Measurements from ENCODE around the gene PCDHGA3. TPM values are rescaled to one million over a fixed set of nuclear protein-coding genes. Genes with fewer than 3 reads are reported as not detected.
A peak's percentile ranks its signal among the peaks of the same experiment; 100 is the strongest.

PCDHGA3 gene
- total RNA-seq (2014; rRNA removed; shearing (Covaris generic)) (0.90 and 1.2 TPM in 2 replicates), polyA plus RNA-seq (2016; fragmentation: Nextera tagmentation; extraction: Ambion mirVana) (0.28 and 0.63 TPM in 2 replicates)
- long read RNA-seq, result 0 reads

DNA sequence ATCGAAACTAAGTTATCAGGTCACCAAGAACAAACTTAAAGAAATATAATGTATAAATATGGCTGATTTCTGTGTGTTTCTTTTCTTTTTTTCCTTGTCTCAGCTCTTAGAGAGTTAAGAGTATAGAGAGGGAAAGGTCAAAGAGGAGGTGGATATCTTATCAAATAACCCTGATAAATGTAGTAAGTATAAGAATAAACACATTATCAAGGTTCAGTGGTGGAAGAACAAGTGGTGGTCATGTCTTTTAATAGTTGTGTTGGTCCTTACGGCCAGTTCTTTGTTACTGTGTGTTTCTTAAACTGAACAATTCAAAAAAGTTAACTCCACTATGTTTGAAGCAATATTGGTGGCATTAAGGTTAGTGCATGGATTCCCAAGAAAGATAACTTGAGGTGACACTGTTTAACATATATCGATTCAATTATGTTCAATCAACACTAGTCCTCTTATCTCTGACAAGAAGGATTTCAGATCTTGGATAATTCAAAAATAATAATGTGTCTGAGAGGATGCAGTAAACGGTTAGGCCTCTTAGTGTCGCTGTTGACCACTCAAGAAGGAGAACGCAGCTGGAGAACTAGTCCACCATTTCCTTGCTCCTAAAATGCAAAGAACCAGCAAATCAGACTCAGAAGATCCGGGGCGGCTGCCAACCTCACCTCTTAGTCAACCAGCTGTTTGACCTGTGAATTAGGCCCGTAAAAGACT lies at the start of gene PCDHGA3:
Gene PCDHGA3 (plus strand): TSS at position 588 of the 711 bp plus-strand sequence. CDS start 205 bp downstream, outside the sequence.
- Histone ChIP-seq H3K79me2 (replicated peaks; ENCODE audit: insufficient read depth) (no peaks in the 10 kb centered on the region), H3K9me2 (ENCODE audit: insufficient read depth) (no peaks in the 10 kb centered on the region), H3K4me3 (no peak within 1 kb of the TSS), H3K27me3 (ENCODE audit: insufficient read depth) (no peaks in the 10 kb centered on the region), H3K27ac (ENCODE audit: low read depth) (no peak within 1 kb of the TSS), H3K36me3 (ENCODE audit: insufficient read depth) (no peaks in the 10 kb centered on the region), H3K4me1 (ENCODE audit: insufficient read depth) (no peaks in the 10 kb centered on the region), H3F3A (replicated peaks; ENCODE audit: low read depth) (no peaks in the 10 kb centered on the region), H4K20me1 (replicated peaks; ENCODE audit: insufficient read depth) (no peaks in the 10 kb centered on the region), H3K4me2 (no peak within 1 kb of the TSS), H2AFZ (peak within 1 kb of the TSS; percentile 66; the same call in 1 of the 2 replicates)
- no peaks in the 10 kb centered on the region; the same call in 2 of the 3 replicates for H3K4me1 Mint-ChIP-seq
- no peak for ATAC-seq
- peaks cover 2% of the 10 kb centered on the region for H3K27me3 Mint-ChIP-seq (ENCODE audit: insufficient read depth, low read depth, poor library complexity)
- peaks cover 76% of the 10 kb centered on the region for H3K9me3 Mint-ChIP-seq
- TF ChIP-seq NANOG (IDR thresholded peaks at IDR 0.05; ENCODE audit: borderline replicate concordance), result no peak
- TF ChIP-seq EZH2phosphoT487 (IDR thresholded peaks at IDR 0.05; ENCODE audit: unreplicated experiment), result no peak
- TF ChIP-seq STAT1 (IDR thresholded peaks at IDR 0.05; ENCODE audit: unreplicated experiment), result no peak
- TF ChIP-seq JUNB (IDR thresholded peaks at IDR 0.05; ENCODE audit: unreplicated experiment), result no peak
- TF ChIP-seq, protein P1, sequence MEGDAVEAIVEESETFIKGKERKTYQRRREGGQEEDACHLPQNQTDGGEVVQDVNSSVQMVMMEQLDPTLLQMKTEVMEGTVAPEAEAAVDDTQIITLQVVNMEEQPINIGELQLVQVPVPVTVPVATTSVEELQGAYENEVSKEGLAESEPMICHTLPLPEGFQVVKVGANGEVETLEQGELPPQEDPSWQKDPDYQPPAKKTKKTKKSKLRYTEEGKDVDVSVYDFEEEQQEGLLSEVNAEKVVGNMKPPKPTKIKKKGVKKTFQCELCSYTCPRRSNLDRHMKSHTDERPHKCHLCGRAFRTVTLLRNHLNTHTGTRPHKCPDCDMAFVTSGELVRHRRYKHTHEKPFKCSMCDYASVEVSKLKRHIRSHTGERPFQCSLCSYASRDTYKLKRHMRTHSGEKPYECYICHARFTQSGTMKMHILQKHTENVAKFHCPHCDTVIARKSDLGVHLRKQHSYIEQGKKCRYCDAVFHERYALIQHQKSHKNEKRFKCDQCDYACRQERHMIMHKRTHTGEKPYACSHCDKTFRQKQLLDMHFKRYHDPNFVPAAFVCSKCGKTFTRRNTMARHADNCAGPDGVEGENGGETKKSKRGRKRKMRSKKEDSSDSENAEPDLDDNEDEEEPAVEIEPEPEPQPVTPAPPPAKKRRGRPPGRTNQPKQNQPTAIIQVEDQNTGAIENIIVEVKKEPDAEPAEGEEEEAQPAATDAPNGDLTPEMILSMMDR (conservative IDR thresholded peaks at IDR 0.05; ENCODE audit: low read depth in 2 of 2), result peak; percentile 72 to 74
- no peak within 1 kb of the TSS for H3K4me3 Mint-ChIP-seq
- peaks cover 38% of the 10 kb centered on the region for H3K36me3 Mint-ChIP-seq (ENCODE audit: low read depth)
- DNase-seq (ENCODE audit: low spot score), result peak; percentile 79
- H3K27ac Mint-ChIP-seq, result no peak within 1 kb of the TSS

DNA sequence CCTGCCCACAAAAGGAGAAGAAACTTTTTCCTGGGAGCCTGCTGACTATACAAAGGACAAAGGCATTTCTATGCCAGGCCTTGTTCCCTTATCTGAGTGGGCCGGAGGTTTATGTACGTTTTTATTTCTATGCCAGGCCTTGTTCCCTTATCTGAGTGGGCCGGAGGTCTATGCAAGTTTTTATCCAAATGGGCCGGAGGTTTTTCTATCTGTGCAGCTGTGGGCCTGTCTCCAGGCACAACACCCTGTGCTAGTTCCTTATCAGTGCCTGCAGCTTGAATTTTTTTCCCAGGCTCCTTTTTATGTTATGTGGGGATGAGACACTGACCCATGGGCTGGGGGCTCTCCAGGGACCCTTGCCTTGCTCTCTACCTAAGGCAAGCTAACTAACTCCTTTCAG lies 45.3 kb upstream of the PCDHGA3 start:
- no peak for DNase-seq (ENCODE audit: low spot score)
- Histone ChIP-seq H3K27ac (ENCODE audit: low read depth) (no peak overlapping the region), H3F3A (replicated peaks; ENCODE audit: low read depth) (no peaks in the 10 kb centered on the region), H4K20me1 (replicated peaks; ENCODE audit: insufficient read depth) (no peaks in the 10 kb centered on the region), H3K4me2 (no peak overlapping the region), H2AFZ (no peak overlapping the region), H3K79me2 (replicated peaks; ENCODE audit: insufficient read depth) (no peaks in the 10 kb centered on the region), H3K4me1 (ENCODE audit: insufficient read depth) (no peaks in the 10 kb centered on the region), H3K9me2 (ENCODE audit: insufficient read depth) (no peaks in the 10 kb centered on the region), H3K27me3 (ENCODE audit: insufficient read depth) (no peaks in the 10 kb centered on the region), H3K4me3 (no peak overlapping the region), H3K36me3 (ENCODE audit: insufficient read depth) (no peaks in the 10 kb centered on the region)
- peaks cover 6% of the 10 kb centered on the region; the same call in 2 of the 3 replicates for H3K36me3 Mint-ChIP-seq (ENCODE audit: low read depth)
- ATAC-seq, result no peak
- no peak overlapping the region for H3K4me3 Mint-ChIP-seq
- no peak overlapping the region for H3K27ac Mint-ChIP-seq
- H3K9me3 Mint-ChIP-seq, result peaks cover 26% of the 10 kb centered on the region
- H3K27me3 Mint-ChIP-seq (ENCODE audit: insufficient read depth, low read depth, poor library complexity), result peaks cover 2% of the 10 kb centered on the region
- H3K4me1 Mint-ChIP-seq, result no peaks in the 10 kb centered on the region
- no peak for TF ChIP-seq CREB1 (CRISPR knock-in tag; IDR thresholded peaks at IDR 0.05; ENCODE audit: low read depth)
- no peak for TF ChIP-seq POLR2AphosphoS5 (IDR thresholded peaks at IDR 0.05; ENCODE audit: low read depth)
- TF ChIP-seq, protein P2, sequence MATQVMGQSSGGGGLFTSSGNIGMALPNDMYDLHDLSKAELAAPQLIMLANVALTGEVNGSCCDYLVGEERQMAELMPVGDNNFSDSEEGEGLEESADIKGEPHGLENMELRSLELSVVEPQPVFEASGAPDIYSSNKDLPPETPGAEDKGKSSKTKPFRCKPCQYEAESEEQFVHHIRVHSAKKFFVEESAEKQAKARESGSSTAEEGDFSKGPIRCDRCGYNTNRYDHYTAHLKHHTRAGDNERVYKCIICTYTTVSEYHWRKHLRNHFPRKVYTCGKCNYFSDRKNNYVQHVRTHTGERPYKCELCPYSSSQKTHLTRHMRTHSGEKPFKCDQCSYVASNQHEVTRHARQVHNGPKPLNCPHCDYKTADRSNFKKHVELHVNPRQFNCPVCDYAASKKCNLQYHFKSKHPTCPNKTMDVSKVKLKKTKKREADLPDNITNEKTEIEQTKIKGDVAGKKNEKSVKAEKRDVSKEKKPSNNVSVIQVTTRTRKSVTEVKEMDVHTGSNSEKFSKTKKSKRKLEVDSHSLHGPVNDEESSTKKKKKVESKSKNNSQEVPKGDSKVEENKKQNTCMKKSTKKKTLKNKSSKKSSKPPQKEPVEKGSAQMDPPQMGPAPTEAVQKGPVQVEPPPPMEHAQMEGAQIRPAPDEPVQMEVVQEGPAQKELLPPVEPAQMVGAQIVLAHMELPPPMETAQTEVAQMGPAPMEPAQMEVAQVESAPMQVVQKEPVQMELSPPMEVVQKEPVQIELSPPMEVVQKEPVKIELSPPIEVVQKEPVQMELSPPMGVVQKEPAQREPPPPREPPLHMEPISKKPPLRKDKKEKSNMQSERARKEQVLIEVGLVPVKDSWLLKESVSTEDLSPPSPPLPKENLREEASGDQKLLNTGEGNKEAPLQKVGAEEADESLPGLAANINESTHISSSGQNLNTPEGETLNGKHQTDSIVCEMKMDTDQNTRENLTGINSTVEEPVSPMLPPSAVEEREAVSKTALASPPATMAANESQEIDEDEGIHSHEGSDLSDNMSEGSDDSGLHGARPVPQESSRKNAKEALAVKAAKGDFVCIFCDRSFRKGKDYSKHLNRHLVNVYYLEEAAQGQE (IDR thresholded peaks at IDR 0.05; ENCODE audit: unreplicated experiment), result no peak
- TF ChIP-seq, protein P3, sequence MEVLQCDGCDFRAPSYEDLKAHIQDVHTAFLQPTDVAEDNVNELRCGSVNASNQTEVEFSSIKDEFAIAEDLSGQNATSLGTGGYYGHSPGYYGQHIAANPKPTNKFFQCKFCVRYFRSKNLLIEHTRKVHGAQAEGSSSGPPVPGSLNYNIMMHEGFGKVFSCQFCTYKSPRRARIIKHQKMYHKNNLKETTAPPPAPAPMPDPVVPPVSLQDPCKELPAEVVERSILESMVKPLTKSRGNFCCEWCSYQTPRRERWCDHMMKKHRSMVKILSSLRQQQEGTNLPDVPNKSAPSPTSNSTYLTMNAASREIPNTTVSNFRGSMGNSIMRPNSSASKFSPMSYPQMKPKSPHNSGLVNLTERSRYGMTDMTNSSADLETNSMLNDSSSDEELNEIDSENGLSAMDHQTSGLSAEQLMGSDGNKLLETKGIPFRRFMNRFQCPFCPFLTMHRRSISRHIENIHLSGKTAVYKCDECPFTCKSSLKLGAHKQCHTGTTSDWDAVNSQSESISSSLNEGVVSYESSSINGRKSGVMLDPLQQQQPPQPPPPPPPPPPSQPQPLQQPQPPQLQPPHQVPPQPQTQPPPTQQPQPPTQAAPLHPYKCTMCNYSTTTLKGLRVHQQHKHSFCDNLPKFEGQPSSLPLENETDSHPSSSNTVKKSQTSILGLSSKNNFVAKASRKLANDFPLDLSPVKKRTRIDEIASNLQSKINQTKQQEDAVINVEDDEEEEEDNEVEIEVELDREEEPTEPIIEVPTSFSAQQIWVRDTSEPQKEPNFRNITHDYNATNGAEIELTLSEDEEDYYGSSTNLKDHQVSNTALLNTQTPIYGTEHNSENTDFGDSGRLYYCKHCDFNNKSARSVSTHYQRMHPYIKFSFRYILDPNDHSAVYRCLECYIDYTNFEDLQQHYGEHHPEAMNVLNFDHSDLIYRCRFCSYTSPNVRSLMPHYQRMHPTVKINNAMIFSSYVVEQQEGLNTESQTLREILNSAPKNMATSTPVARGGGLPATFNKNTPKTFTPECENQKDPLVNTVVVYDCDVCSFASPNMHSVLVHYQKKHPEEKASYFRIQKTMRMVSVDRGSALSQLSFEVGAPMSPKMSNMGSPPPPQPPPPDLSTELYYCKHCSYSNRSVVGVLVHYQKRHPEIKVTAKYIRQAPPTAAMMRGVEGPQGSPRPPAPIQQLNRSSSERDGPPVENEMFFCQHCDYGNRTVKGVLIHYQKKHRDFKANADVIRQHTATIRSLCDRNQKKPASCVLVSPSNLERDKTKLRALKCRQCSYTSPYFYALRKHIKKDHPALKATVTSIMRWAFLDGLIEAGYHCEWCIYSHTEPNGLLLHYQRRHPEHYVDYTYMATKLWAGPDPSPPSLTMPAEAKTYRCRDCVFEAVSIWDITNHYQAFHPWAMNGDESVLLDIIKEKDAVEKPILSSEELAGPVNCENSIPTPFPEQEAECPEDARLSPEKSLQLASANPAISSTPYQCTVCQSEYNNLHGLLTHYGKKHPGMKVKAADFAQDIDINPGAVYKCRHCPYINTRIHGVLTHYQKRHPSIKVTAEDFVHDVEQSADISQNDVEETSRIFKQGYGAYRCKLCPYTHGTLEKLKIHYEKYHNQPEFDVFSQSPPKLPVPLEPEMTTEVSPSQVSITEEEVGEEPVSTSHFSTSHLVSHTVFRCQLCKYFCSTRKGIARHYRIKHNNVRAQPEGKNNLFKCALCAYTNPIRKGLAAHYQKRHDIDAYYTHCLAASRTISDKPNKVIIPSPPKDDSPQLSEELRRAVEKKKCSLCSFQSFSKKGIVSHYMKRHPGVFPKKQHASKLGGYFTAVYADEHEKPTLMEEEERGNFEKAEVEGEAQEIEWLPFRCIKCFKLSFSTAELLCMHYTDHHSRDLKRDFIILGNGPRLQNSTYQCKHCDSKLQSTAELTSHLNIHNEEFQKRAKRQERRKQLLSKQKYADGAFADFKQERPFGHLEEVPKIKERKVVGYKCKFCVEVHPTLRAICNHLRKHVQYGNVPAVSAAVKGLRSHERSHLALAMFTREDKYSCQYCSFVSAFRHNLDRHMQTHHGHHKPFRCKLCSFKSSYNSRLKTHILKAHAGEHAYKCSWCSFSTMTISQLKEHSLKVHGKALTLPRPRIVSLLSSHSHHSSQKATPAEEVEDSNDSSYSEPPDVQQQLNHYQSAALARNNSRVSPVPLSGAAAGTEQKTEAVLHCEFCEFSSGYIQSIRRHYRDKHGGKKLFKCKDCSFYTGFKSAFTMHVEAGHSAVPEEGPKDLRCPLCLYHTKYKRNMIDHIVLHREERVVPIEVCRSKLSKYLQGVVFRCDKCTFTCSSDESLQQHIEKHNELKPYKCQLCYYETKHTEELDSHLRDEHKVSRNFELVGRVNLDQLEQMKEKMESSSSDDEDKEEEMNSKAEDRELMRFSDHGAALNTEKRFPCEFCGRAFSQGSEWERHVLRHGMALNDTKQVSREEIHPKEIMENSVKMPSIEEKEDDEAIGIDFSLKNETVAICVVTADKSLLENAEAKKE (CRISPR knock-in tag; IDR thresholded peaks at IDR 0.05), result no peak
- TF ChIP-seq NANOG (IDR thresholded peaks at IDR 0.05; ENCODE audit: borderline replicate concordance), result no peak
- TF ChIP-seq STAT1 (IDR thresholded peaks at IDR 0.05; ENCODE audit: unreplicated experiment), result no peak

Data from GM23338 (cell line).